HS-27A (cell line): Measurements from ENCODE around the gene RNF180.
"Not testable (repeated sequence)": the region's sequence is repeated elsewhere in the genome, so short reads cannot be mapped to it uniquely, and the experiment has no call there.

Source experiments
- DNase-seq: peaks from one replicate; pipeline ENCODE4 v3.0.0-alpha.2; 2012; ENCODE audit warnings: low read depth, missing footprints

The RNF180 gene

DNA sequence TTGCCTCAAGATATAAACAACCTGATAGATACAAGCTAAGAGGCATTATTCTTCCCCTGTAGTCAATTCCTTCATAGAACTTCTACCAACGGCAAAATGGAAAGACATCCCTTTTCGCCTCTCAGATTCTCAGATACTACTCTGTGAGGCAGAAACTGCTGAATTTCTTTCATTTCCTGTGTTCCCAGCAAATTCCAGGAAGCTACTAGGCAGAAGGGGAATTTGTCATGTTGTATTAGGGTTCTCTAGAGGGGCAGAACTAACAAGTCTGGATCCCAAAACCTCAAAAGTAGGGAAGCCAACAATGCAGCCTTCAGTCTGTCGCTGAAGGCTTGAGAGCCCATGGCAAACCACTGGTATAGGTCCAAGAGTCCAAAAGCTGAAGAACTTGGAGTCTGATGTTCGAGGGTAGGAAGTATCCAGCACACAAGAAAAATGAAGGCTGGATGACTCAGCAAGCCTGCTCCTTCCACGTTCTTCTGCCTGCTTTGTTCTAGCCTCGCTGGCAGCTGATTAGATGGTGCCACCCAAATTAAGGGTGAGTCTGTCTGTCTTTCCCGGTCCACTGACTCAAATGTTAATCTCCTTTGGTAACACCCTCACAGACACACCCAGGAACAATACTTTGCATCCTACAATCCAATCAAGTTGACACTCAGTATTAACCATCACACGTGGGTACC is 15.2 kb downstream of the RNF180 start:
- DNase-seq: no peak

DNA sequence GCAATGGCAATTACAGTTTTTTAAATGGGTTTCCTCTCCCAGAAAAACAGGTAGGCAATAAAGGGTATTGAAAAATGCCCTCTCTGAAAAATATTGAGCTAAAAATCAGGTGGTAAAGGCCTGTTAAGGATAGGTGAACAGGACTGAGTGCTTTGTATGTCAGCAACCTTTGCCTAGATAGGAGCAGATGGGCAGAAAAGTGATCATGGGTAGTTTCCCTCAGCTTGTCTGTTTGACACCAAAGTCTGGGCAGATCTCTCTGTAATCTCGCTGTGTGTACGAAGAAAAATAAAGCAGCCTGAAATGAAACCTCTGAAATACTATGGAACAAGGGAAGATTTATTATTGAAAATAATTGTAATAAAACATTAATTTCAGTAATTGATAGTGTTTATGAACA is 15.8 kb downstream of the RNF180 start:
- no peak for DNase-seq

DNA sequence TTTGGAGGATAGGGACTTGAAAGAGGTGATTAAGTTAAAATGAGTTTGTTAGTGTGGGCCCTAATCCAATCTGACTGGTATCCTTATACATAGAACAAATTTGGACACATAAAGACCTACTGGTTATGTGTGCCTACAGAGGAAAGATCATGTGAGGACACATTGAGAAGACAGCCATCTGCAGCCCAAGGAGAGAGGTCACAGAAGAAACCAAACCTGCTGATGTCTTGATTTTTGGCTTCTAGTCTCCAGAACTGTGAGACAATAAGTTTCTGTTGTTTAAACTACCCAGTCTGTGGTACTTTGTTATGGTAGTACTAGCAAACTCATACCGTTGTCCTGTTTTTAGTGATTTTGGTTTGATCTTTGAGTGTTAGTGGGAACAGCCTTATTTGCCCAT is 18.3 kb downstream of the RNF180 start:
- DNase-seq: no peak

DNA sequence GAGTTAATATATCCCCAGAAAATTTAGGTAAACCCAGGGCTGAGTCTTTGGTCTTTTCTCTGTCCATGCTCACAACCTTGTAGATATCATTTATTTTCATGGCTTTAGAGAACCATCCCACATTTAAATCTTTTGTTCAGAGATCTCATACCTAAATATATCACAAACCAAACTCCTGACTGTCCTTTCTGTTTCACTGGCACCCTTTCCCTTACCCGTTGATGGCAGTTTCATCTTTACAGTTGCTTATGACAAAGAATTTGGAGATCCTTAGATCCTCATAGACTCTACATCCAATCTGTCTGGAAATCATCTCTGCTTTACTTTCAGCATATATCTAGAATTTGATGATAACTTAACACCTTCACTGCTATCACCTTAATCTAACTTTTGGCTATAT is 19.2 kb downstream of the RNF180 start:
- no peak for DNase-seq

DNA sequence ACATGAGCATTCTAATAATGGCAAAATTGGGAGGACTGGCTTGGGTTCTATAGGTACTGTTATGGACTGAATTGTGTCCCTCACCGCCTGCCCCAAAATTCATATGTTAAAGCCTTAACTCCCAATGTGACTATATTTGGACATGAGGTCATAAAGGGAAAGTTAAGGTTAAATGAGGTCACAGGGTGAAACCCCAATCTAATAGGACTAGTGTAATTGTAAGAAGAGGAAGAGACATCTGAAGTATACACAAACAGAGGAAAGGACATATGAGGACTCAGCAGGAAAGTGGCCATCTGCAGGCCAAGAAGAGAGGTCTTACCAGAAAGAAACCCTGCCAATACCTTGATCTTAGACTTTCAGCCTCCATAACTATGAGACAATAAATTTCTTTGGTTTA is 23.1 kb downstream of the RNF180 start:
- DNase-seq: no peak

DNA sequence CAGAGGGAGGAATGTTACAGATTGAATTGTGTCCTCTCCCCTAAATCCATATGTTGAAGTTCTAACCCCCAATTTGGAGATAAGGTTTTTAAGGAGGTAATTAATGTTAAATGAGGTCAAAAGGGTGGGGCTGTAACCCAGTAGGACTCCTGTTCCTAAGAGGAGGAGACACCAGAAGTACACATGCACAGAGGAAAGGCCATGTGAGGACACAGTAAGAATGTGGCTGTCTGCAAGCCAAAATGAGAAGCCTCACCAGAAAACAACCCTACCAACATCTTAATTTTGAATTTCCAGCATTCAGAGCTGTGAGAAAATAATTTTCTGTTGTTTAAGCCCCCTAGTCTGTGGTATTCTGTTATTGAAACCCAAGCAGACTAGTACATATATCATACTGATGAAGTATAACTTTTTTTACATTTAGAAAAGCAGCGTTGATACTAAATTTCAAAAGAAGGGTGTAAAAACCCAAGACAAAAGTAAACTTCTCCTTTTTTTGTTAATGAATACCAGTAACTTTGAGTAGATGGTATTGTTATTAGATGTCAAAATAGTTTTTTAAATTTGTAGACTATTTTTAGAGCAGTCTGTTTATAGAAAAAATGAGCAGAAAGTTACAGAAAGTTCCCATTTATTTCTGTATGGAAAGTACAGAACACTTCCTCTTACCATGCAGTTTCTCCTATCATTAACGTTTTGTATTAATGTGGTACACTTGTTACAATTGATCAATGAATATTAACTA is 25.1 kb downstream of the RNF180 start:
- DNase-seq: no peak

DNA sequence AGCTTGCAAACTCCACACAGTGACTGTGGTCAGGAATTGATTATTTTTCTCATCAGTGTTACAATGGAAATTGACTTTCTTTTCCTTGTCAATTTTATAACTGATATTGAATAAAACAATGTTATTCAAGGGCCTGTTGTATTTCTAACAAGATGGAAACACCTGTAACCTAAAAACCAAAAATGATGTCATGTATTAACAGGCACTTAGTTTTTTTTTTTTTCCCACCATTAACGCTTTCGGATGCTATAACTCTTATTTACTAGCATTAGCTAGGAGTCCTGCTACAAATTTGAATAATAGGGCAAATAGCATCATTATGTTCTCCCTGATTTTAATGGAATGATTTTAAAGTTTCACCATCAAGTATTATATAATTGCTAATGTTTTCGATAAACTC is 30.3 kb downstream of the RNF180 start:
- no peak for DNase-seq

DNA sequence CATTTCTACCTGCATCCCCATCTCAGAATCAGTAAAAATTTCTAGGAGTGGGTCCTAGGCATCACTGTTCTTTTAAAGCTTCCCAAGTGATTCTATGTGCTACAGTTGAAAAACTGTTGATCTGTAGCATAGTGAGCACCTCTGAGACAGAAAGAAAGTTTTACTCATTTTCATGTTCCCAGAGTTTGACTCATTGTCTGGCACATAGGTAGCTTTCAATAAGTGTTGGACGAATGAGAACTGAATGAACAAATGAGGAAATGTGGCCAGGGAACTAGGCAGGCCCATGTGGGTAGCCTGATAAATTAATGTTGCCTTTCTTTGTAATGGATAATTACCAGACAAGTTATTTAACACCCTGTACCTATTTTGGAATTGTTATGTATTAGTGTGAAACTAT is 33.8 kb downstream of the RNF180 start:
- no peak for DNase-seq

DNA sequence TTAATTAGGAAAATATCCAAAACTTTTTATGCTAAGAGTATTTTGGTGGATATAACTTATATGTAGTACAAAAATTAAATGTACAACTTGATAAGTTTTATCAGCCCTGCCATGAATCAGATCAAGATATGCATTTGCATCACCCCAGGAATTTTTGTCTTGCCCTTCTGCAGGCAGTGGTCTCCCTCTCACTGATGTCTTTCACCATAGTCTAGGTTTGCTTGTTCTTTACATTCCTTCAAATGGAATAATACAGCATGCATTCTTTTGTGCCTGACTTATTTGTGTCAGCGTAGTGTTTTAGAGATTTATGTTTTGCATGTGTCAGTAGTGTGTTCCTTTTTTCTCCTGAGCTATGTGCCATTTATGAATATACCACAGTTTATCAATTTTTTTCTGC is 36.4 kb downstream of the RNF180 start:
- peak; percentile 30 for DNase-seq

DNA sequence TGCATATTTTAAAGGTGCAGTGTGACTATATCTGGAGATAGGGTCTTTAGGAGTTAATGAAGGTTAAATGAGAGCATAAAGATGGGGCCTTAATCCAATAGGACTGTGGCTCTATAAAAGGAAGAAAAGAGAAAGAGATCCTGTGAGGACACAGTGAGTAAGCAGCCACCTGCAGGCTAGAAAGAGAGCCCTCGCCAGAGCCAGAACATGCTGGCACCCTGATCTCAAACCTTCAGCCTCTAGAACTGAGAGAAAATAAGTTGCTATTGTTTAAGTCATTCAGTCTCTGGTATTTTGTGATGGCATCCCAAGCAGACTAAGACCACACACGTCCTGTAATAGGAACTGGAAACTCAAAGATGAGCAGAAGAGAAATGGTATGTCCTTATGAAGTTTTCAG is 41.0 kb downstream of the RNF180 start:
- no peak for DNase-seq

DNA sequence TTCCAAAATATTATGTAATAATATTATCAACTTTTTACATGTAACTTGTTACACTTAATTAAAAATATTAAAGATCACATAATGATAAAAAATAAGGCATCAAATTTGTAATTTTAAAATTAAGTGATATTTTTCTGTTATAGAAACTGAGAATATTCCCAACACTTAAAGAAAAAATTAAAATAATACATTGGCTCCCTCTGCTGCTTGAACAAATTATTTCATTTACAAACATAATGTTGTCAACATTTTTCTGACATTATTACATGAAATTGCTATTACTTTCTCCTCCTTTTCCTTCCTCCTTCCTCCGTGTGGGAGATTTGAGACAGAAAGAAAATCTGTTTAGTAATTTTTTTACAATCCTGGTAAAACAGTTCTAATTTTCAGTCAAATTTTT is 42.3 kb downstream of the RNF180 start:
- no peak for DNase-seq

DNA sequence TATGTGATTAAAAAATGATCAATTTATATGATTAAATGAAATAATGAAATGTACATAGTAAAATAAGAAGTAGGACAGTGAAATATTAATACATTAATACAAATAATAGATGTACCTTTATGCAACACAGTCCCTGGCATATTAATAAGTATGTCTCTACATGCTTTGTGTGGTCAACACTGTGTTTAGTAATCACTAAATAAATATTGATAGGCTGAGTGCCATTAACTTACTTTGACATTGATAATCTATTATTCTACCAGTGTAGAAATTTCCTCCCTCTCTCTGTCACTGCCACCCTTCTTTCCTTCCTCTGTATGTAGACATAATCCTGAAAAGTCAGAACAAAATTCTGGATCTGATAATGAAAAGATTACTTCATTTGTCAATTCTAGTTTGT is 43.7 kb downstream of the RNF180 start:
- no peak for DNase-seq

DNA sequence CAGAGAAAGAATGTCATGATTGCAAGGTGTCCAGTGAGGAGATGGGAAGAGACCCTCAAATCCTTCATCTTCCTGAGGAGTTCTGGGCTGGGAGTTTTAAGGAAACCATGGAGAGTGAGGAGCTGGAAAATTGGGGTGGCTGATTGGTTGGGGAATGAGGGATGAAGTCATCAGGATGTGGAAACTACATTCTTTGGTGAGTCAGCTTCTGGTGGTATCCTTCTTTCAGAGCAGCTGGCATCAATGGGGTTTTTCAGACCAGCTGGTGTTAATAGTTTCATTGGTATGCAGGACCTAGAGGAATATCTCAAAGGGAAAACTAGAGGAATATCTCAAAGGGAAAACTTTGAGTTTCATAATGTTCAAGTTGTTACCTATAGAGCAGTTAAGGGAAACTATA is 45.2 kb downstream of the RNF180 start:
- DNase-seq: peak; percentile 73

DNA sequence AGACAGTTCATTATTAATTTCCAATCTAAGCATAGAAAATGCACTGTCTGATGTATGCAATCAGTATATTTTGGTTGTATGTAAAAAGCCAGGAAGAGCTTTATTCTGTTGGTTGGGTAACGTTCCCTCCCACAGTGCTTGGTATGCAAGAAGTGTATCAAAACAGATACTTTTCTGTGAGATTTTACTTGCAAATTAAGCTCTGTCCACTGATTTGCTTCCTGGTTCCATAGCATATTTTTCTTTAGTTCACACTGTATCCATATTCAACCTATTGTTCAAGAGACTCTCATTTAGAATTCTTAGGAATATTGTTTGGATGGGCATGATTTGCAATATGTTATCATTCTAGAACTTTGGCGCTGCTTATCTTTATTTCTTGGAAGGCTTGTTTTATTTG is 47.4 kb downstream of the RNF180 start:
- no peak for DNase-seq

DNA sequence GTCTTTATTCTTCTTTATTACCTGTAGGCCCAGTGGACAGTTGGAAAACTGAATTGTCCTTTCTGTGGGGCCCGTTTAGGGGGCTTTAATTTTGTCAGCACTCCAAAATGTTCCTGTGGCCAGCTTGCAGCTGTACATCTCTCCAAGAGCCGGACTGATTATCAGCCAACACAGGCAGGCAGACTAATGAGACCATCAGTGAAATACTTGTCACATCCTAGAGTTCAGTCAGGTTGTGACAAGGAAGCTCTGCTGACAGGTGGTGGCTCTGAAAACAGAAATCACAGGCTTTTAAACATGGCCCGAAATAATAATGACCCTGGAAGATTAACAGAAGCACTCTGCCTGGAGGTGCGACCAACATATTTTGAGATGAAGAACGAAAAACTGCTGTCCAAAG is 47.9 kb downstream of the RNF180 start:
- no peak for DNase-seq

DNA sequence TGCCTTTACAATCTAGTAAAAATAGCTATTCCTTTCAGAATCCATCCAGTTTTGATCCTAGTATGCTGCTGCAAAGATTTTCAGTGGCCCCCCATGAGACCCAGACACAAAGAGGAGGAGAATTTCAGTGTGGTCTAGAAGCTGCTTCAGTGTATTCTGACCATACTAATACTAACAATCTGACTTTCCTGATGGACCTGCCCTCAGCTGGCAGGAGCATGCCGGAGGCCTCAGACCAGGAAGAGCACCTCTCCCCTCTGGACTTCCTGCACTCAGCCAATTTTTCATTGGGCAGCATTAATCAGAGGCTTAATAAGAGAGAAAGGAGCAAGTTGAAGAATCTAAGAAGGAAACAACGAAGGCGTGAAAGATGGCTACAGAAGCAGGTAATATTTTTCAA is 48.5 kb downstream of the RNF180 start:
- DNase-seq: no peak

DNA sequence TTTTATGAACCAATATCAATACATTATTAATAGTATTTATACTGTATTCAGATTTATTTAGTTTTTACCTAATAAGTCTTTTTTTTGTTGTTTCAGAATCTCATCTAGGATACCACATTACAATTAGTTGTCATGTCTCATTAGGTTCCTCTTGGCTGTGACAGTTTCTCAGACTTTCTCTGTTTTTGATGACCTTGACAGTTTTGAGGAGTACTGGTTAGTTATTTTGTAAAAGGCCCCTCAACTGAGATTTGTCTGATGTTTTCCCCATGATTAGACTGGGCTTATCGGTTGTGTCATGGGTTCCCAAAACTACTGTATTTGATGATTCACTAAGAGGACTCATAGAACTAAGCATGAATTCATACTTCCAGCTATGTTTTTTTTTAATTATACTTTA is 56.3 kb downstream of the RNF180 start:
- DNase-seq: no peak

DNA sequence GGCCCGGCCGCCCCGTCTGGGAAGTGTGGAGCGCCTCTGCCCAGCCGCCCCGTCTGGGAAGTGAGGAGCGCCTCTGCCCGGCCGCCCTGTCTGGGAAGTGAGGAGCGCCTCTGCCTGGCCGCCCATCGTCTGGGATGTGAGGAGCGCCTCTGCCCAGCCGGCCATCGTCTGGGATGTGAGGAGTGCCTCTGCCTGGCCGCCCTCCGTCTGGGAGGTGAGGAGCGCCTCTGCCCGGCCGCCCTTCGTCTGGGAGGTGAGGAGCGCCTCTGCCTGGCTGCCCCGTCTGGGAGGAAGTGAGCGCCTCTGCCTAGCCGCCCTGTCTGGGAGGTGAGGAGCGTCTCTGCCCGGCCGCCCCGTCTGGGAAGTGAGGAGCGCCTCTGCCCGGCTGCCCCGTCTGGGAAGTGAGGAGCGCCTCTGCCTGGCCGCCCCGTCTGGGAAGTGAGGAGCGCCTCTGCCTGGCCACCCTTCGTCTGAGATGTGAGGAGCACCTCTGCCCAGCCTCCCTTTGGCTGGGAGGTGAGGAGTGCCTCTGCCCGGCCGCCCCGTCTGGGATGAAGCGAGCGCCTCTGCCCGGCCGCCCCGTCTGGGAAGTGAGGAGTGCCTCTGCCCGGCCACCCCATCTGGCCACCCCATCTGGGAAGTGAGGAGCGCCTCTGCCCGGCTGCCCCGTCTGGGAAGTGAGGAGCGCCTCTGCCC is 59.8 kb downstream of the RNF180 start:
- DNase-seq: not testable (repeated sequence)

DNA sequence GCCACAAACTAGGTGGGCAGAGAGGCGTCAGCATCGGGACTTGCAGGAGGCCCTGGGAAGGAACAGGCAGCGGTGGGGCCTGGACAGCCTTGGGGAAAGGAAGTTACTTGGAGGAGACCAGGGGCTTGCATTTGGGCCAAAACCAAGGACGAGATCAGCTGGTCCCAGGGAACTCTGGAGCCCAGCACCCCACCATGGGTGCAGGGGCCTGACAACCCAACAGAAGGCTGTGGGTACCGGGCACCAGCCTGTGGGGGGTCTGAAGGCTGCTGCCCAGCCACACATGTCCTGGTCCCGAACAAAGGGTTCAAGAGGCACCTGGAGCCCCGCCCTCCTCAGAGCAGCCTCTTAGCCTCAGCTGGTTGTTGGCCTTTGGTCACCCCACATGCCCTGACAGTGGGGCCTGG is 61.5 kb downstream of the RNF180 start:
- DNase-seq: not testable (repeated sequence)

DNA sequence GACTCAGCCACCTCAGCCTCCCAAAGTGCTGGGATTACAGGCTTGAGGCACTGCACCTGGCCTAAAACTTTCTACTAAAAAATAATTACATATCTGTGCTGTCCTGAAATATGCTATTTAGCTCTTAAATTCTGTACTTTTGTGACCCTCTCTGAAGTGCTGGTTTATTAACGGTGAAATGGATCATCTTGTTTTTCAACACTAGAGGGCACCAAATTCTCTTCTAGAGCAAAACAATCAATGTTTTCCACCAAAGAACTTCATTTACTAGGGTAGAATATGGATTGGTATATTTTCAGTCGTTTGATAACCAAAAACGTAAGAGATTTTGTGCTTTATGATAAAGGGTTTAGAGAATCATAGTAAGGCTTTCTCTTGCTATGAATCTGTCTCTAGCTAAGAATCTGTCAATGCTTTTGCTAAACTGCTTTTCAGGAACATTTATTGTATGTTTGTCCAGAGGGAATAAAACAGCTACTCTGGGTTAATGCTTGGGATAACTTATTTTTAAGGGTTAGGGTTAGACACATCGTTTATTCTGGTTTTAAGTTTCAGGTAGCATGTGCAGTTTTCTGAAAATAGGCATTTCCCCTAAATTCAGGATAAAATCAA is 63.6 kb downstream of the RNF180 start:
- DNase-seq: peak; percentile 24

DNA sequence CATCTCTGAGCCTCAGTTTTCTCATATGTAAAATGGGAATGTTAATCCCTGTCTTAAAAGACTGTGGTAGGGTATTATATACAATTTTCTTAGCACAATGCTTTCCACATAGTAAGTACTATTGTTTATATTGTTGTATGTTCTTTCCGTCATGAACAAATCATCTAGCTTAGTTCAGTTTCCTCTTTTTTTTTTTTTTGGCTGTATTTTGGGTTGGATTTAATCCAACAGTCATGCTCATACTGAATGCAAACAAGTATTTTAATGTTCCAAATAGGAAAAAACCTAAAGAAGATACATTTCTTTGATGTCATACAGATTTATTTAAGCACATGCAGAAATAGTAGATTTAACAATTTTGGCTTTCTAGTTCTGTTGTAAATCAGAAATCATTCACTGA is 95.1 kb downstream of the RNF180 start:
- DNase-seq: no peak

DNA sequence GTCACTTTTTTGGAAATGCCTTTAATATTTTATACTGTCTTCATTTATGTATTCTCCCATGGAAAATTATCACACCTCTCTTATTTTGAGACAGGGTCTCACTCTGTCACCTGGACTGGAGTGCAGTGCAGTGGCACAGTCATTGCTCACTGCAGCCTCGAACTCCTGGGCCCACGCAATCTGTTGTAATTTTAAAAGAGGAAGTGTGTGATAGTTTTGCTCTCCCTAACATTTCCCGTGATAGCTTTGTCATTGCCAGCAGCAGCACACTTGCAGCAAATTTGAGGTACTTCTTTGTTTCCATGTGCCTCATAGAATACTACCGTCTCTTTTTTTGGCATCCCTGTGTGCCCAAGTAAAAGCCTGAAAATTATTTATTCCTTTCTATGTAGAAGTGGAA is 103.5 kb downstream of the RNF180 start:
- DNase-seq: no peak

DNA sequence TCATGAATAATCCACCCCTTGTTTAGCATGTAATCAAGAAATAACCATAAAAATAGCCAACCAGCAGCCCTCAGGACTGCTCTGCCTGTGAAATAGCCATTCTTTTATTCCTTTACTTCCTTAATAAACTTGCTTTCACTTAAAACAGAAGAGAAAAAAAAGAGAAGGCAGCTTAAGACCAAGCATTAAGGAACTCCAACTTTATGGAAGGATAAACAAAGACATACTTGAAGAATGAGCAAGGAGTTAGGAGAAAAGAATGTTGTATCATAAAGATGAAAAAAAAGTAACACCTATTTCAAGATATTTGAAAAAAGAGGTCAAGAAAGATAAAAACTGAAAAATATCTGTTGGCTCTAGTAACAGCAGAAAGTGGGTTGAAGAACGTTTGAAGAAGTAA is 107.6 kb downstream of the RNF180 start:
- DNase-seq: no peak
